ENCODE results near the gene IL18RAP.

Gene IL18RAP

DNA sequence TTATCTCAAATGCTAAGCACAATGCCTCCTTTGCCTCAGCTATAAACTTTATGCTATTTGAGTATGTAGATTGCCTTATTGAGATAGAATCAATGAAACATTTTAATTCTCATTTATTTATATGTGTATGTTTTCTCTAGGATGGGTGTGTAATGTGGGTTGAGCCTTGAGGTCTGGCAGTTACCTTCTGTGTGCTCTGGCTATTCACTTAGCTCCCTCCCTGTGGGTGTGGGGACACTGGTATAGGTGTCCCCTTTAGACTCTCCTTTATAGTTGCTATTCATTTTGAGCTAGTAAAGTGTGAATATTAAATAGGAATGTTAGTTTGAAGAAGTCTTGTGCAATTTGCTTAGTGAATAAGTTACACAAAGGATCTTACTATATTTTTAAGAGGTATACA is 51.8 kb downstream of the IL18RAP start:
- TF ChIP-seq, protein P1, sequence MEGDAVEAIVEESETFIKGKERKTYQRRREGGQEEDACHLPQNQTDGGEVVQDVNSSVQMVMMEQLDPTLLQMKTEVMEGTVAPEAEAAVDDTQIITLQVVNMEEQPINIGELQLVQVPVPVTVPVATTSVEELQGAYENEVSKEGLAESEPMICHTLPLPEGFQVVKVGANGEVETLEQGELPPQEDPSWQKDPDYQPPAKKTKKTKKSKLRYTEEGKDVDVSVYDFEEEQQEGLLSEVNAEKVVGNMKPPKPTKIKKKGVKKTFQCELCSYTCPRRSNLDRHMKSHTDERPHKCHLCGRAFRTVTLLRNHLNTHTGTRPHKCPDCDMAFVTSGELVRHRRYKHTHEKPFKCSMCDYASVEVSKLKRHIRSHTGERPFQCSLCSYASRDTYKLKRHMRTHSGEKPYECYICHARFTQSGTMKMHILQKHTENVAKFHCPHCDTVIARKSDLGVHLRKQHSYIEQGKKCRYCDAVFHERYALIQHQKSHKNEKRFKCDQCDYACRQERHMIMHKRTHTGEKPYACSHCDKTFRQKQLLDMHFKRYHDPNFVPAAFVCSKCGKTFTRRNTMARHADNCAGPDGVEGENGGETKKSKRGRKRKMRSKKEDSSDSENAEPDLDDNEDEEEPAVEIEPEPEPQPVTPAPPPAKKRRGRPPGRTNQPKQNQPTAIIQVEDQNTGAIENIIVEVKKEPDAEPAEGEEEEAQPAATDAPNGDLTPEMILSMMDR (IDR thresholded peaks at IDR 0.05; ENCODE audit: low read length) = no peak
- no peak for TF ChIP-seq EZH2 (IDR thresholded peaks at IDR 0.05; ENCODE audit: borderline replicate concordance, low read length)
- no peaks in the 10 kb centered on the region for H3K27me3 ChIP-seq (ENCODE audit: insufficient read depth, low read length)
- no peak overlapping the region for H3K4me2 ChIP-seq (ENCODE audit: low read length)
- no peak overlapping the region for H3K4me3 ChIP-seq (ENCODE audit: low read depth, low read length, poor library complexity, severe bottlenecking)
- no peaks in the 10 kb centered on the region for H3K4me1 ChIP-seq (ENCODE audit: insufficient read depth, low read length, severe bottlenecking)
- no peak overlapping the region for H2AFZ ChIP-seq (ENCODE audit: low read length)
- H3K36me3 ChIP-seq (ENCODE audit: insufficient read depth, low read length) = no peaks in the 10 kb centered on the region
- no peaks in the 10 kb centered on the region for H3K9me3 ChIP-seq (ENCODE audit: low read length)
- no peaks in the 10 kb centered on the region for H3K79me2 ChIP-seq (ENCODE audit: insufficient read depth, low read length)
- no peak overlapping the region for H3K9ac ChIP-seq (ENCODE audit: low read length)
- no peaks in the 10 kb centered on the region for H3K9me2 ChIP-seq (ENCODE audit: low read depth, low read length)
- no peaks in the 10 kb centered on the region for H3F3A ChIP-seq (ENCODE audit: insufficient read depth, low read length)
- H4K20me1 ChIP-seq (ENCODE audit: insufficient read depth, low read length) = no peaks in the 10 kb centered on the region
- no peak overlapping the region for H3K27ac ChIP-seq (ENCODE audit: low read depth, low read length, poor library complexity, severe bottlenecking)

DNA sequence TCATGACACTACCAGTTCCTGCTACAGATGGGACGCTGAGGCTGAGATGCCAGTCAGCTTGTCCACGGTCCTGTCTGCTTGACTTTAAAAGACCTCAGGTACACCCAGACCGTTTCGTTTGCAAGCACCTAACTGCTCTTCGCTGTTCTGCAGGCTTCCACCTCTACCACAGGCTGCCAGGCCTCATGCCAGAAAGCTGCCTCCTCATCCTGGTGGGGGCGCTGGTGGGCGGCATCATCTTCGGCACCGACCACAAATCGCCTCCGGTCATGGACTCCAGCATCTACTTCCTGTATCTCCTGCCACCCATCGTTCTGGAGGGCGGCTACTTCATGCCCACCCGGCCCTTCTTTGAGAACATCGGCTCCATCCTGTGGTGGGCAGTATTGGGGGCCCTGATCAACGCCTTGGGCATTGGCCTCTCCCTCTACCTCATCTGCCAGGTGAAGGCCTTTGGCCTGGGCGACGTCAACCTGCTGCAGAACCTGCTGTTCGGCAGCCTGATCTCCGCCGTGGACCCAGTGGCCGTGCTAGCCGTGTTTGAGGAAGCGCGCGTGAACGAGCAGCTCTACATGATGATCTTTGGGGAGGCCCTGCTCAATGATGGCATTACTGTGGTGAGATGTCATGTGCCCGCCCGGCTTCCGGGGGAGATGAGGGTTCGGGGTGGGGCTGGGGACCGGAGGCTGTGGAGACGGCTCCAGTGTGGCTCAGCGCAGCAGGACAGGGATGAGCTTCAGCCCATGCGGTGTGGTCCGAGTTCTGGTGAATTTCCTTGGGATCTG is 55.9 kb downstream of the IL18RAP start:
- H3K9me3 ChIP-seq (ENCODE audit: low read length) = no peaks in the 10 kb centered on the region
- no peak overlapping the region for H3K4me2 ChIP-seq (ENCODE audit: low read length)
- H2AFZ ChIP-seq (ENCODE audit: low read length) = no peak overlapping the region
- H3K9me2 ChIP-seq (ENCODE audit: low read depth, low read length) = no peaks in the 10 kb centered on the region
- no peak overlapping the region for H3K9ac ChIP-seq (ENCODE audit: low read length)
- no peak overlapping the region for H3K4me3 ChIP-seq (ENCODE audit: low read depth, low read length, poor library complexity, severe bottlenecking)
- no peak overlapping the region for H3K27ac ChIP-seq (ENCODE audit: low read depth, low read length, poor library complexity, severe bottlenecking)
- no peaks in the 10 kb centered on the region for H3K4me1 ChIP-seq (ENCODE audit: insufficient read depth, low read length, severe bottlenecking)
- no peaks in the 10 kb centered on the region for H3K79me2 ChIP-seq (ENCODE audit: insufficient read depth, low read length)
- no peak for TF ChIP-seq EZH2 (IDR thresholded peaks at IDR 0.05; ENCODE audit: borderline replicate concordance, low read length)
- TF ChIP-seq, protein P1 (IDR thresholded peaks at IDR 0.05; ENCODE audit: low read length) = no peak
- no peaks in the 10 kb centered on the region for H4K20me1 ChIP-seq (ENCODE audit: insufficient read depth, low read length)
- no peaks in the 10 kb centered on the region; the same call in 1 of the 2 replicates for H3K27me3 ChIP-seq (ENCODE audit: insufficient read depth, low read length)
- no peaks in the 10 kb centered on the region for H3K36me3 ChIP-seq (ENCODE audit: insufficient read depth, low read length)
- H3F3A ChIP-seq (ENCODE audit: insufficient read depth, low read length) = no peaks in the 10 kb centered on the region

DNA sequence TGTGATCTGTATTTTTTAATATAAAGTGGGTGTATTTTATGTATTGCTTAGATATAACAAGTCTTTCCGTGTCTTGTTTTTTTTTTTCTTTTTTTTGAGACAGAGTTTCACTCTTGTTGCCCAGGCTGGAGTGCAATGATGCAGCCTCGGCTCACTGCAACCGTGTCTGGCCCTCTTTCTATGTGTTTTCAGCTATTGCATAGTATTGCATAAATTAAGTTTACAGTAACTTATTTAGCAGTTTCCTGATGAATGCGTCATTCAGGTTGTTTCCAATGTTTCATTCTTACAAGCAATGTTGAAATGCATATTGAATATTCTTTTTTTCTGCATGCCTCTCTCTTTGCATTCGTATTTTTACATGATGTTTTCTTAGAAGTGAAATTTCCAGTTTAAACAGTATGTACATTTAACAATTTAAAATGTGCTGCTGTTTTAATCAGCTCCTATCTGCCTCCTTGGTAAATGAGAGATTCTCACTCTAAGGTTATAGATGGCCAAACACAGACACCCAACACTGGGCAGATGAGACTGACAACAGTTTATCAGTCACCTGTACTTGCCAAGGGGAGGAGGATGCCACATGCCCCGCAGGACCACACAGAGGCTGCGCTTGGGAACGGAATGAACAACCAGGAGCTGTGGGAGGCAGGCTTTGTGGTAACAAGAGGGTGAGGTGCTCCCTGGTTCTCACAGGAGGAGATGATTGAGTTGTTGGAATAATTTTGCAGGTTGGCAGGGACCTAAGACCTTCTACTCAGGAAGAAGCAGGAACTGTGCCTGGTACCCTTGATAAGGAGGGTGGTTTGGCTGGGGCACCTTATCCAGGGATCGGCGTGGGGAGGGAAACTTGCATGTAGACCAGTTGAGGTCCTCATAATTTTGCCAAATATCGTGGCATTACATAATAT is 57.6 kb downstream of the IL18RAP start:
- Histone ChIP-seq H3K4me2 (ENCODE audit: low read length) (no peak overlapping the region), H3K9me3 (ENCODE audit: low read length) (no peaks in the 10 kb centered on the region), H3K9me2 (ENCODE audit: low read depth, low read length) (no peaks in the 10 kb centered on the region), H3K4me3 (ENCODE audit: low read depth, low read length, poor library complexity, severe bottlenecking) (no peak overlapping the region), H3K27ac (ENCODE audit: low read depth, low read length, poor library complexity, severe bottlenecking) (no peak overlapping the region), H3K27me3 (ENCODE audit: insufficient read depth, low read length) (no peaks in the 10 kb centered on the region; the same call in 1 of the 2 replicates), H2AFZ (ENCODE audit: low read length) (no peak overlapping the region), H3K36me3 (ENCODE audit: insufficient read depth, low read length) (no peaks in the 10 kb centered on the region), H3K4me1 (ENCODE audit: insufficient read depth, low read length, severe bottlenecking) (no peaks in the 10 kb centered on the region), H4K20me1 (ENCODE audit: insufficient read depth, low read length) (no peaks in the 10 kb centered on the region), H3K79me2 (ENCODE audit: insufficient read depth, low read length) (no peaks in the 10 kb centered on the region), H3F3A (ENCODE audit: insufficient read depth, low read length) (no peaks in the 10 kb centered on the region), H3K9ac (ENCODE audit: low read length) (no peak overlapping the region)
- no peak for TF ChIP-seq EZH2 (IDR thresholded peaks at IDR 0.05; ENCODE audit: borderline replicate concordance, low read length)
- TF ChIP-seq, protein P1 (IDR thresholded peaks at IDR 0.05; ENCODE audit: low read length) = no peak

All from OCI-LY1 (cell line).